ENCODE measurements around the gene RARRES1. TPM values are rescaled to one million over a fixed set of nuclear protein-coding genes. Genes with fewer than 3 reads are reported as not detected.

The RARRES1 gene
- total RNA-seq, 1 donor from 2014 or later, result 10.4 TPM

DNA sequence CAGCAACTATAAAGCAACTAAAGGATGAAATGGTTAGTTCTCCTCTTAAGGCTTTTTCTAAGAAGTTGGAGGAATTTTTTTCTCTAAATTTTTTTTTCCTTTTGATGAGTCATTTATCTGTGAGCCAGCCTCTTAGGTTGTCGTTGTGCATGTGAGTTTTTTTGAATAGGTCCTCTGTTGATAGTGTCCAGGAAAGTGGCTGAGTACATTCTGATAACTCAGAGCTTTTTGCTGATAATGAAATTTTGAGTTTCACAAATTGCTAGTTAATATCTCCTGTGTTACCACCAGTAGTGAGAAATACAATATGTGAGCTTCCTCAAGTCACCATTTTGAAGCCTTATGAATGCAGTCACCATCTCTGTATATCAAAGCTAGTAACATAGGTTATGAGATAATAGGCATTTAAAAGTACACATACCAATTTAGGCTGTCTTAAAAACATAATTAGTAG lies 52.7 kb downstream of the RARRES1 start:
- H3K4me3 ChIP-seq (ENCODE audit: low read depth, low read length), result no peak overlapping the region
- DNase-seq (ENCODE audit: low read depth), result no peak
- TF ChIP-seq CTCF (conservative IDR thresholded peaks at IDR 0.05; ENCODE audit: low read depth, low read length), result no peak

DNA sequence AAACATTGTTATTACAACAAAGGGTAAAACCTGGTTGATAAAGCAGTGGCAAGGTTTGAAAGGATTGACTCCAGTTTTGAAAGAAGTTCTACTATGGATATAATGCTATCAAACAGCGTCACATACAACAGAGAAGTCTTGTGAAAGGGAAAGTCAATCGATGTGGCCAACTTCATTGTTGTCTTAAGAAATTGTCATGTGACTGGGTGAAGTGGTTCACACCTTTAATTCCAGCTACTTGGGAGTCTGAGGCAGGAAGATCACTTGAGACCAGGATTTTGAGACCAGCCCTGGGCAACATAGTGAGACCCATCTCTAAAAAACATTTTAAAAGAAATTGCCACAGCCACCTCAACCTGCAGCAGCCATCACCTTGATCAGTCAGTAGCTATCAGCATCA lies 53.6 kb downstream of the RARRES1 start:
- no peak for TF ChIP-seq CTCF (conservative IDR thresholded peaks at IDR 0.05; ENCODE audit: low read depth, low read length)
- no peak for DNase-seq (ENCODE audit: low read depth)
- no peak overlapping the region for H3K4me3 ChIP-seq (ENCODE audit: low read depth, low read length)

DNA sequence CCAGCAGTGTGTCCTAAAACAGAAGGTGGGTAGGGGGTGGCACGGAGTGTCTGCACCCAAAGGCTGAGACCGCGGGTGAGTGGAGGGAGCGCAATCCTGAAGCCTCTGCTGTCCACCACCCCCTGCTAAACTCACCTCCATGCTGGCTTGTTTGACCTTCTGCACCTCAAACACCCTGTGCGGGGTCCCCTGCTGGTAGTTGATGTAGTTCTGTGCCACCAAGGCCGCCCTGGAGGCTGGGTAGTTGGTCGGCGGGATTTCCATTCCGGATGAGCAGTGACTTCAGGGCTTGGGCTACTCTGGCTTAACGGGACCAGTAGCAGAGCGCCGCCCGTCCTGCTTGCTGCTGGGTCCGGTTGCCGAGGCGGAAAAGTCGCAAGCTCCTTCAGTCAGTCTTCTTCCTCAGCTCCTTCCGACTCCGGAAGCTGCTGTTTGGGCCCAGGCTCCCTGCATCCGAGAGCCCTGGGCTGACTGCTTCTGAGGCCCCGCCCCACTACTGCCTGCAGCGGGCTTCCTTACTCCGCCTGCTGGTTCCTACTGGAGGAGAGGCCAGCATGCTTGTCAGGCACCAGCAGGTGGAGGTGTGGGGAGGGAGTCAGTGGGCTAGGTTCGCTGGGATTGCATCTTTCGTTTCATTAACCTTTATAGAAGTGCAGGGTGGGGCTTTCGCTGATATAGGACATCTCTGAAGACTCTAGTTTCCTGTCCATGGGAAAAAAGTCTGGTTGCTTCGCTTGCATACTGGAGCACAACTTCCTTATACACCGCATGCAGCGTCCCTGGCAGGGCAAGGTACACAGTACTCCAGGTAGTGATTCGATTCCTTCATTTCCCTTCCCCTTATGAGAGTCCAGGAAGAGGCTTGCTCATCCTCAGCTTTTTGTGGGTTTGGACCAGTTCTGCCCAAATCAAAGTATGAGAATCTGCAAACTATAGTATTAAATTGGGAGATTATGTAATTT lies 59.8 kb downstream of the RARRES1 start, which contains the start of gene LXN:
LXN (minus strand) TSS at position 434 of the 962 bp plus-strand sequence; CDS start at position 264, 170 bp downstream.
- peak; percentile 90 for TF ChIP-seq CTCF (conservative IDR thresholded peaks at IDR 0.05; ENCODE audit: low read depth, low read length)
- peak; percentile 39 for DNase-seq (ENCODE audit: low read depth)
- H3K4me3 ChIP-seq (ENCODE audit: low read depth, low read length), result peak within 1 kb of the TSS; percentile 71

- DNase-seq (ENCODE audit: low read depth), result no peak
- peak overlapping the region; percentile 71 for H3K4me3 ChIP-seq (ENCODE audit: low read depth, low read length)
- no peak for TF ChIP-seq CTCF (conservative IDR thresholded peaks at IDR 0.05; ENCODE audit: low read depth, low read length)
Measured at GRCh38 chr3:158671821-158672214, 60.4 kb downstream of the RARRES1 start.

DNA sequence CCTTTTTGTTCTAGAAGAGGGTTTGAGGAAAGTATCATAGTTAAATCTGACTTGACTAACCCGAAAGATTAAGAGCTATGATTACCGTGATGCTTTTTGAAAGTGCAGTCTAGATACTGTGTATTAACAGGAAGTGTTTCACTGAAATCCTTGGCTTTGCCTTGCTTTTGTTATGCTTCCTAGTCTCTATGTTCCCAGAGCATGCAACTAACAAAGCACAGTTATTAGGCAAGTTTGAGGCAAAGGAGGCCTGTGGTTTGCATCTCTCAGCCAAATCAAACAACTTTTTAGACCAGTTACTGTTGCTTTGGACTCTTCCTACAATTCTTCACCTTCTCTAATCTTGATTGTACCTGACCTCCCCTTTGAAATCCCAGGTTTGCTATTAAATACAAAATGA lies 63.8 kb downstream of the RARRES1 start:
- TF ChIP-seq CTCF (conservative IDR thresholded peaks at IDR 0.05; ENCODE audit: low read depth, low read length), result no peak
- DNase-seq (ENCODE audit: low read depth), result no peak
- H3K4me3 ChIP-seq (ENCODE audit: low read depth, low read length), result no peak overlapping the region

GRCh38 chr3:158666416-158666815 lies 65.8 kb downstream of the RARRES1 start:
- DNase-seq (ENCODE audit: low read depth), result no peak
- TF ChIP-seq CTCF (conservative IDR thresholded peaks at IDR 0.05; ENCODE audit: low read depth, low read length), result no peak

More at GRCh38 chr3:158666416-158666815, 65.8 kb downstream of the RARRES1 start:
- no peak overlapping the region for H3K4me3 ChIP-seq (ENCODE audit: low read depth, low read length)
